DND-41 (cell line): ENCODE data around the gene PSTPIP2.

Experiments used
- EZH2 ChIP-seq: IDR thresholded peaks from 3 replicates; pipeline ENCODE4 v1.6.1; 2012; ENCODE audit warnings: borderline replicate concordance, low read depth, mild to moderate bottlenecking, moderate library complexity, low read length, inconsistent platforms; ENCODE audit not compliant: severe bottlenecking
- TF ChIP-seq, protein P1 (sequence below): IDR thresholded peaks from 2 replicates; pipeline ENCODE4 v1.5.1; 2012; ENCODE audit warnings: borderline replicate concordance, low read length, moderate library complexity, mild to moderate bottlenecking; ENCODE audit not compliant: poor library complexity, severe bottlenecking; ENCODE audit errors: extremely low read depth

DNA sequence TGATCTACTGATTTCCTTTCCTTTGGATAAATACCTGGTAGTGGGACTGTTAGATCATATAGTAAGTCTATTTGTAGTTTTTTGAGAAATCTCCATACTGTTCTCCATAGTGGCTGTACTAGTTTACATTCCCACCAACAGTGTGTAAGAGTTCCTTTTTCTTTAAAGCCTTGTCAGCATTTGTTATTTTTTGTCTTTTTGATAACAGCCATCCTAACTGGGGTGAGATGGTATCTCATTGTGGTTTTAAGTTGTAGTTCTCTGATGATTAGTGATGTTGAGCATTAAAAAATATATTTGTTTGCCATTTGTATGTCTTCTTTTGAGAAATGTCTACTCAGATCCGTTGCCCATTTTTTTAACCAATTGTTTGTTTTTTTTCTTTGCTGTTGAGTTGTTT lies 71.0 kb downstream of the PSTPIP2 start:
- TF ChIP-seq, protein P1, sequence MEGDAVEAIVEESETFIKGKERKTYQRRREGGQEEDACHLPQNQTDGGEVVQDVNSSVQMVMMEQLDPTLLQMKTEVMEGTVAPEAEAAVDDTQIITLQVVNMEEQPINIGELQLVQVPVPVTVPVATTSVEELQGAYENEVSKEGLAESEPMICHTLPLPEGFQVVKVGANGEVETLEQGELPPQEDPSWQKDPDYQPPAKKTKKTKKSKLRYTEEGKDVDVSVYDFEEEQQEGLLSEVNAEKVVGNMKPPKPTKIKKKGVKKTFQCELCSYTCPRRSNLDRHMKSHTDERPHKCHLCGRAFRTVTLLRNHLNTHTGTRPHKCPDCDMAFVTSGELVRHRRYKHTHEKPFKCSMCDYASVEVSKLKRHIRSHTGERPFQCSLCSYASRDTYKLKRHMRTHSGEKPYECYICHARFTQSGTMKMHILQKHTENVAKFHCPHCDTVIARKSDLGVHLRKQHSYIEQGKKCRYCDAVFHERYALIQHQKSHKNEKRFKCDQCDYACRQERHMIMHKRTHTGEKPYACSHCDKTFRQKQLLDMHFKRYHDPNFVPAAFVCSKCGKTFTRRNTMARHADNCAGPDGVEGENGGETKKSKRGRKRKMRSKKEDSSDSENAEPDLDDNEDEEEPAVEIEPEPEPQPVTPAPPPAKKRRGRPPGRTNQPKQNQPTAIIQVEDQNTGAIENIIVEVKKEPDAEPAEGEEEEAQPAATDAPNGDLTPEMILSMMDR: no peak
- no peak for TF ChIP-seq EZH2
